ENCODE data around the gene UNC5CL. TPM values are rescaled to one million over a fixed set of nuclear protein-coding genes. Genes with fewer than 3 reads are reported as not detected.

UNC5CL gene
- total RNA-seq, 4 donors from 2014 or later = 1.1 to 1.7 (median 1.7) TPM; not detected in 1

DNA sequence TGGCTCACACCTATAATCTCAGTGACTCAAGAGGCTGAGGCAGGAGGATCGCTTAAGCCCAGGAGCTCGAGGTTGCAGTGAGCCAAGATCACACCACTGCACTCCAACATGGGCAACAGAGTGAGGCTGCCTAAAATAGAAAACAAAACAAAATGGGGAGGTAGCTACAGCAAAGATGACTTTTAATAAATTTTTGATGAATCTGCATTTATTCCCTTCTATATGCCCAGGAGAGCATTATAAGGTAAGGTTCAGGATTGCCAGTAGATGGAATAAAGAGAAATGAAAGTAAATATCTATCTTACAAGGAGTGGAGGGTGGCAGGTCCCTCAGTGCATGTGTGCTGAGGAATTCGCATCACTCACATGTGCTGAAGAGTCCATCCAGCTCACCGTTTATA is 24.2 kb downstream of the UNC5CL start:
- no peak for TF ChIP-seq CTCF (IDR thresholded peaks at IDR 0.05; ENCODE audit: low read depth)

- TF ChIP-seq CTCF (IDR thresholded peaks at IDR 0.05; ENCODE audit: low read depth) = no peak
These were observed 25.4 kb downstream of the UNC5CL start for GRCh38 chr6:41013466-41014153.

- no peak for TF ChIP-seq CTCF (IDR thresholded peaks at IDR 0.05; ENCODE audit: low read depth)
These were observed 27.3 kb downstream of the UNC5CL start for GRCh38 chr6:41011673-41012072.

DNA sequence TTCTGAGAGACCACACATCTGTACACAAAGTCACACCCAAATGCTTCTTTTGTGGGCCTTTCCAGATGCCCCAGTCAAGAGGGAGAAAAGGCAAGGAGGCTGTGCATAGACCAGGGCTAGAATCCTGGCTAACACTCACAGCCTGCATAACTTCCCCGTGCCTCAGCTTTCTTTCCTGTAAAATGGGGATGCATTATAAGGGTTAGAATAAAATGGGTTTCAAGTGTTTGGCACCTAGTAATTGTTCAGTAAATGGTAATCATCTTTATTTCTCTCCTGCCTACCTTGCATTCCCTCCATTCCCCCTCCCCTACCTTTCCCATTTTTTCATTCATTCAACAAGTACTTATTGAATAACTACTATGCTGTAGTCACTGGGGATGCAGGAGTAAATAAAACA is 29.4 kb downstream of the UNC5CL start:
- TF ChIP-seq CTCF (IDR thresholded peaks at IDR 0.05; ENCODE audit: low read depth) = no peak

GRCh38 chr6:41008011-41008410 is 31.0 kb downstream of the UNC5CL start:
- no peak for TF ChIP-seq CTCF (IDR thresholded peaks at IDR 0.05; ENCODE audit: low read depth)

DNA sequence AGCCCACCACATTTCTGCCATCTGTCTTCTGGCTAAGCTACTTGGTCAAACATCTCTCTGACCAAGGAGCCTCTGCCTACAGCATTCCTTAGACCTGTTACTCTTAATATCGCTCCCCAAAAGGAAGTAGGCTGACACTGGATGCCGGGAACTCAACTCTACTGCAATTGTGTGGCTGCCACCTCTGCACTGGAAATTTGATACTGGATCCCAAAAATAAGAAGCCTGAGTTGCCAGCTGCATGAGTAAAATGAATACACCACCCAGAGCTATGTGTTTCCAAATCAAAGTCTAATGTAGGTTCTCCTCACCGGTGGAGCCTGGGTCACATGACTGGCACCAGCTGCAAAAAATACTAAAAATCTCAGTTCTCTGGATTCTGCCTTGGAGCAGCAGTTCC is 36.9 kb downstream of the UNC5CL start:
- TF ChIP-seq CTCF (IDR thresholded peaks at IDR 0.05; ENCODE audit: low read depth) = no peak

DNA sequence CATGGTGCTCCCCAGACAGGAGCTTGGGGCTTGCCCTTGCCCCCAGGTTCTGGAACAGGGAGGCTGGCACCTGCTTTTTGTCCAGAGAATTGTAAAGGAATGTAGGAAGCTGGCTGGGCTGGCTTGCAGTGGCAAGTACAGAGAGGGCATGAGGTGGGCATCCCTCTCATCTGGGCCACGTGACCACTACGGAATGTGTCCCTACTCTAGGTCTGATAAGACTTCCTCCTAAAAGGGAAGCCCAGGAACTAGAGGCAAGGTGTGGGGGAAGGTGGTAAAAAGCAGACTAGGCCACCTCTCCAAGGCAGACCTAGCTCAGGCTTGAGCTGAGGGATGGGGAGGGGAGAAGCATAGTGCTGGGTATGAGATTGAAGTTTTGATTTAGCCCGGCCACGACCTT is 38.8 kb downstream of the UNC5CL start:
- no peak for TF ChIP-seq CTCF (IDR thresholded peaks at IDR 0.05; ENCODE audit: low read depth)
